HepG2 (cell line): ENCODE measurements around the gene STPG4. TPM values are rescaled to one million over a fixed set of nuclear protein-coding genes. Genes with fewer than 3 reads are reported as not detected.

Experiments used
- CBX1 ChIP-seq: IDR thresholded peaks from one replicate; pipeline ENCODE4 v1.6.1; 2016; ENCODE audit warnings: antibody characterized with exemption, low read depth
- CBX2 ChIP-seq, 2 experiments: fragments of 200-600 bp in 1 of 2; sonication (generic); formaldehyde crosslinking in 1 of 2; IDR thresholded peaks; 2 replicates each; pipeline versions ENCODE4 v1.7.0 to v1.8.1; 2018 to 2022; ENCODE audit warnings: low read depth in 2 of 2, low read length in 1 of 2, mild to moderate bottlenecking in 1 of 2, missing genetic modification reagents in 1 of 2
- DBP ChIP-seq: sonication (generic); formaldehyde crosslinking; IDR thresholded peaks from 2 replicates; pipeline ENCODE4 v1.4.0; 2020; ENCODE audit warnings: missing genetic modification reagents; ENCODE audit errors: not compliant biosample characterization
- LRRFIP1 ChIP-seq: sonication (generic); formaldehyde crosslinking; conservative IDR thresholded peaks from 2 replicates; pipeline ENCODE4 v1.4.0; 2020; ENCODE audit warnings: missing genetic modification reagents
- MYPOP ChIP-seq: sonication (generic); formaldehyde crosslinking; IDR thresholded peaks from 2 replicates; pipeline ENCODE4 v1.8.1; 2023; ENCODE audit warnings: mild to moderate bottlenecking, moderate library complexity, missing genetic modification reagents
- PREB ChIP-seq: sonication (generic); formaldehyde crosslinking; IDR thresholded peaks from 2 replicates; pipeline ENCODE4 v1.4.0; 2020; ENCODE audit warnings: missing genetic modification reagents
- REPIN1 ChIP-seq: sonication (generic); formaldehyde crosslinking; IDR thresholded peaks from 2 replicates; pipeline ENCODE4 v1.8.0; 2022; ENCODE audit warnings: missing genetic modification reagents, low read depth, mild to moderate bottlenecking, borderline replicate concordance
- SALL2 ChIP-seq: sonication (generic); formaldehyde crosslinking; IDR thresholded peaks from 2 replicates; pipeline ENCODE4 v1.8.1; 2023; ENCODE audit warnings: mild to moderate bottlenecking, missing genetic modification reagents, inconsistent platforms
- SMYD3 ChIP-seq: sonication (generic); formaldehyde crosslinking; IDR thresholded peaks from 2 replicates; pipeline ENCODE4 v1.8.1; 2023; ENCODE audit warnings: mild to moderate bottlenecking, missing genetic modification reagents
- SP2 ChIP-seq: sonication (generic); formaldehyde crosslinking; IDR thresholded peaks from 2 replicates; pipeline ENCODE4 v1.5.1; 2020; ENCODE audit warnings: mild to moderate bottlenecking, missing genetic modification reagents
- ZBTB14 ChIP-seq: sonication (generic); formaldehyde crosslinking; IDR thresholded peaks from 2 replicates; pipeline ENCODE4 v1.4.0; 2020; ENCODE audit warnings: missing genetic modification reagents
- ZFAT ChIP-seq: sonication (generic); formaldehyde crosslinking; conservative IDR thresholded peaks from 2 replicates; pipeline ENCODE4 v1.8.1; 2023; ENCODE audit warnings: missing genetic modification reagents, inconsistent platforms
- ZNF343 ChIP-seq: sonication (generic); formaldehyde crosslinking; IDR thresholded peaks from 2 replicates; pipeline ENCODE4 v1.4.0; 2020; ENCODE audit warnings: mild to moderate bottlenecking, missing genetic modification reagents
- ZNF484 ChIP-seq: sonication (generic); formaldehyde crosslinking; IDR thresholded peaks from 2 replicates; pipeline ENCODE4 v1.5.1; 2020; ENCODE audit warnings: mild to moderate bottlenecking, low read depth, missing genetic modification reagents, borderline replicate concordance
- ZNF501 ChIP-seq: sonication (generic); formaldehyde crosslinking; IDR thresholded peaks from 2 replicates; pipeline ENCODE4 v1.5.1; 2020; ENCODE audit warnings: mild to moderate bottlenecking, moderate library complexity, missing genetic modification reagents
- ZNF552 ChIP-seq: sonication (generic); formaldehyde crosslinking; IDR thresholded peaks from 2 replicates; pipeline ENCODE4 v1.9.0; 2022; ENCODE audit warnings: missing genetic modification reagents, mild to moderate bottlenecking, borderline replicate concordance
- ZNF574 ChIP-seq: sonication (generic); formaldehyde crosslinking; IDR thresholded peaks from 2 replicates; pipeline ENCODE4 v1.4.0; 2020; ENCODE audit warnings: missing genetic modification reagents
- ZNF703 ChIP-seq: sonication (generic); formaldehyde crosslinking; IDR thresholded peaks from 2 replicates; pipeline ENCODE4 v1.5.1; 2020; ENCODE audit warnings: missing genetic modification reagents, mild to moderate bottlenecking, moderate library complexity, borderline replicate concordance
- ZNF891 ChIP-seq: sonication (generic); formaldehyde crosslinking; IDR thresholded peaks from 2 replicates; pipeline ENCODE4 v1.5.0; 2020; ENCODE audit warnings: mild to moderate bottlenecking, missing genetic modification reagents
- polyA plus RNA-seq, 8 experiments: library from polyadenylated mRNA; depleted of rRNA in 3 of 8; stranded (reverse) in 7 of 8; unstranded in 1 of 8; fragments of >200 nt; fragmentation: Illumina TruSeq in 4 of 8; extraction: Trizol in 4 of 8; gene quantifications; 2 replicates each; pipeline versions ENCODE4 v1.2.1 to v1.2.3, GENCODE V29; 2011 to 2016; ENCODE audit warnings: low read depth in 4 of 8, missing spikeins in 1 of 8, mixed read lengths in 1 of 8; ENCODE audit not compliant: insufficient read depth in 1 of 8
- total RNA-seq, 5 experiments: library from RNA; depleted of rRNA; stranded (reverse); fragments of >200 nt; fragmentation: Illumina TruSeq; extraction: Trizol; gene quantifications; 2 replicates each; pipeline ENCODE4 v1.2.3, GENCODE V29; 2016; ENCODE audit warnings: low read depth in 1 of 5

STPG4 gene
- total and polyA plus RNA-seq, 2 of the 13 experiments (the other 11 are each of a cell fraction or from before 2014, with no cell fraction given) = 0.11 to 0.15 TPM

GRCh38 chr2:47177043-47177565 is 22.0 kb upstream of the STPG4 start (continued):
- no peak for TF ChIP-seq ZNF552
- TF ChIP-seq ZNF343 (CRISPR knock-in tag) = no peak
- TF ChIP-seq DBP = peak; percentile 93
- no peak for TF ChIP-seq ZNF703 (CRISPR knock-in tag)
- TF ChIP-seq ZNF891 = no peak
- peak; percentile 9; the same call in 1 of the 2 replicates for TF ChIP-seq ZNF501 (CRISPR knock-in tag)
- TF ChIP-seq CBX2 (IDR thresholded peaks at IDR 0.05; ENCODE audit: low read depth, low read length) = peak; percentile 51
- no peak for TF ChIP-seq CBX2 (CRISPR knock-in tag; IDR thresholded peaks at IDR 0.05; ENCODE audit: low read depth)
- TF ChIP-seq MYPOP = peak; percentile 98; the same call in 1 of the 2 replicates
- TF ChIP-seq ZBTB14 (CRISPR knock-in tag) = peak; percentile 14; the same call in 1 of the 2 replicates
- TF ChIP-seq SMYD3 (CRISPR knock-in tag) = peak; percentile 40; the same call in 1 of the 2 replicates
- TF ChIP-seq ZNF574 (CRISPR knock-in tag) = no peak
- no peak for TF ChIP-seq CBX1
- TF ChIP-seq ZNF484 (CRISPR knock-in tag) = no peak
- 0 out of 2 replicates have a peak, but pooled peaks have one; percentile 1 for TF ChIP-seq LRRFIP1 (CRISPR knock-in tag)
- no peak for TF ChIP-seq SP2
- peak; percentile 46; the same call in 1 of the 2 replicates for TF ChIP-seq REPIN1
- peak; percentile 17; the same call in 1 of the 2 replicates for TF ChIP-seq SALL2 (CRISPR knock-in tag)
- TF ChIP-seq ZFAT (CRISPR knock-in tag) = peak; percentile 76; the same call in 1 of the 2 replicates
- TF ChIP-seq PREB = peak; percentile 76; the same call in 1 of the 2 replicates
